ENCODE data around the gene OR13J1.

GRCh38 chr9:35842020-35842745 is 28.0 kb downstream of the OR13J1 start:
- TF ChIP-seq CTCF (IDR thresholded peaks at IDR 0.05) (no peak), POLR2A (IDR thresholded peaks at IDR 0.05) (no peak), EP300 (IDR thresholded peaks at IDR 0.05; ENCODE audit: low read depth) (no peak)
